ENCODE measurements around the gene ACSM4.

The ACSM4 gene

GRCh38 chr12:7351177-7351576 is 47.3 kb downstream of the ACSM4 start:
- TF ChIP-seq CTCF (IDR thresholded peaks at IDR 0.05; ENCODE audit: low read depth, low read length, missing control alignments) = no peak
- no peak for DNase-seq (ENCODE audit: low read depth)
- H3K4me3 ChIP-seq (ENCODE audit: low read depth, low read length) = no peak overlapping the region

GRCh38 chr12:7352661-7353060 is 48.8 kb downstream of the ACSM4 start:
- H3K4me3 ChIP-seq (ENCODE audit: low read depth, low read length) = no peak overlapping the region
- no peak for TF ChIP-seq CTCF (IDR thresholded peaks at IDR 0.05; ENCODE audit: low read depth, low read length, missing control alignments)
- DNase-seq (ENCODE audit: low read depth) = no peak

- H3K4me3 ChIP-seq (ENCODE audit: low read depth, low read length) = no peak overlapping the region
- DNase-seq (ENCODE audit: low read depth) = no peak
- TF ChIP-seq CTCF (IDR thresholded peaks at IDR 0.05; ENCODE audit: low read depth, low read length, missing control alignments) = no peak
These were observed 50.7 kb downstream of the ACSM4 start for GRCh38 chr12:7354529-7354928.

GRCh38 chr12:7361265-7361664 is 57.4 kb downstream of the ACSM4 start:
- TF ChIP-seq CTCF (IDR thresholded peaks at IDR 0.05; ENCODE audit: low read depth, low read length, missing control alignments) = no peak
- H3K4me3 ChIP-seq (ENCODE audit: low read depth, low read length) = no peak overlapping the region

GRCh38 chr12:7362734-7363133 is 58.9 kb downstream of the ACSM4 start:
- DNase-seq (ENCODE audit: low read depth) = no peak
- TF ChIP-seq CTCF (IDR thresholded peaks at IDR 0.05; ENCODE audit: low read depth, low read length, missing control alignments) = no peak
- H3K4me3 ChIP-seq (ENCODE audit: low read depth, low read length) = no peak overlapping the region

More at GRCh38 chr12:7361265-7361664, 57.4 kb downstream of the ACSM4 start:
- no peak for DNase-seq (ENCODE audit: low read depth)

GRCh38 chr12:7369274-7369729 is 65.4 kb downstream of the ACSM4 start:
- H3K4me3 ChIP-seq (ENCODE audit: low read depth, low read length) = no peak overlapping the region
- no peak for TF ChIP-seq CTCF (IDR thresholded peaks at IDR 0.05; ENCODE audit: low read depth, low read length, missing control alignments)
- no peak for DNase-seq (ENCODE audit: low read depth)

GRCh38 chr12:7373226-7373625 is 69.4 kb downstream of the ACSM4 start:
- TF ChIP-seq CTCF (IDR thresholded peaks at IDR 0.05; ENCODE audit: low read depth, low read length, missing control alignments) = no peak
- H3K4me3 ChIP-seq (ENCODE audit: low read depth, low read length) = no peak overlapping the region
- no peak for DNase-seq (ENCODE audit: low read depth)
